ENCODE data around the gene GRAP.
"Not testable (repeated sequence)": the region's sequence is repeated elsewhere in the genome, so short reads cannot be mapped to it uniquely, and the experiment has no call there.

DNA sequence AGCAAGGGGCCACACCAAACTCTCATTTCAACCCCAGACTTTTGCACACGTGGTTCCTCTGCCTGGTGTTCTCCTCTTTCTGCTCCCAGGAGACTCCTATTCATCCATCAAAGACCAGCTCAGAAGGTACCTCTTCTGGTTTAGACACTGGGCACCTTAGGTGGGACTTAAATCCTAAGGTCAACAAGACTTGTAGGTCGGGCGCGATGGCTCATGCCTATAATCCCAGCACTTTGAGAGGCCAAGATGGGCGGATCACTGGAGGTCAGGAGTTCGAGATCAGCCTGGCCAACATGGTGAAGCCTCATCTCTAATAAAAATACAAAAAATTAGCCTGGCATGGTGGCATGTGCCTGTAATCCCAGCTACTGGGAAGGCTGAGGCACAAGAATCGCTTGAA, 753 bp upstream of the GRAP start:
- TF ChIP-seq, protein P1, sequence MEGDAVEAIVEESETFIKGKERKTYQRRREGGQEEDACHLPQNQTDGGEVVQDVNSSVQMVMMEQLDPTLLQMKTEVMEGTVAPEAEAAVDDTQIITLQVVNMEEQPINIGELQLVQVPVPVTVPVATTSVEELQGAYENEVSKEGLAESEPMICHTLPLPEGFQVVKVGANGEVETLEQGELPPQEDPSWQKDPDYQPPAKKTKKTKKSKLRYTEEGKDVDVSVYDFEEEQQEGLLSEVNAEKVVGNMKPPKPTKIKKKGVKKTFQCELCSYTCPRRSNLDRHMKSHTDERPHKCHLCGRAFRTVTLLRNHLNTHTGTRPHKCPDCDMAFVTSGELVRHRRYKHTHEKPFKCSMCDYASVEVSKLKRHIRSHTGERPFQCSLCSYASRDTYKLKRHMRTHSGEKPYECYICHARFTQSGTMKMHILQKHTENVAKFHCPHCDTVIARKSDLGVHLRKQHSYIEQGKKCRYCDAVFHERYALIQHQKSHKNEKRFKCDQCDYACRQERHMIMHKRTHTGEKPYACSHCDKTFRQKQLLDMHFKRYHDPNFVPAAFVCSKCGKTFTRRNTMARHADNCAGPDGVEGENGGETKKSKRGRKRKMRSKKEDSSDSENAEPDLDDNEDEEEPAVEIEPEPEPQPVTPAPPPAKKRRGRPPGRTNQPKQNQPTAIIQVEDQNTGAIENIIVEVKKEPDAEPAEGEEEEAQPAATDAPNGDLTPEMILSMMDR (IDR thresholded peaks at IDR 0.05; ENCODE audit: borderline replicate concordance, extremely low read depth, low read length, poor library complexity, severe bottlenecking): not testable (repeated sequence)
- TF ChIP-seq EZH2 (IDR thresholded peaks at IDR 0.05; ENCODE audit: borderline replicate concordance, low read depth, low read length, severe bottlenecking): not testable (repeated sequence)

Measured in DND-41 (cell line).